ENCODE results near the gene STX18.

- TF ChIP-seq YY1 (IDR thresholded peaks at IDR 0.05; ENCODE audit: insufficient read depth, insufficient read length) (no peak), ZNF274 (IDR thresholded peaks at IDR 0.05; ENCODE audit: low read depth, low read length) (no peak)
Observed at GRCh38 chr4:4421356-4421755, 120.5 kb downstream of the STX18 start.

Data from NT2/D1 (cell line).